ENCODE data around the gene SPAG17.
A peak's percentile ranks its signal among the peaks of the same experiment; 100 is the strongest.
"Not testable (repeated sequence)": the region's sequence is repeated elsewhere in the genome, so short reads cannot be mapped to it uniquely, and the experiment has no call there.

Gene SPAG17

DNA sequence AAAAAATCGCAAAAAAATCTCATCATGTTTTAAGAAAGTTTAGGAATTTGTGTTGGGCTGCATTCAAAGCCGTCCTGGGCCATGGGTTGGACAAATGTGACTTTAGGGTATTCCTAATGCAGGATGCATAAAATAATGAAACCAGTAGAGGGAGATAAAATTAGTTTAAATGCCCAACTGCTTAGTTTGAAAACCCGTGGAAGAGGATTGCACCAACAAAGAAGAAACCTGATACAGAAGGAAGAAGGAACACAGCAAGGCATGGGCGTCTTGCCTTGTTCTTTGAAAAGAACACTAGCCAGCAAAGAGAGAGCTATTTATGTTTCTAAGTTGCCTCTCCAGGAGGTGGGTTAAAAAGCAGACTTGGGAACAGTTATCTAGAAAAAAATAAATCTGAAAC lies 217.6 kb downstream of the SPAG17 start:
- no peak for DNase-seq

DNA sequence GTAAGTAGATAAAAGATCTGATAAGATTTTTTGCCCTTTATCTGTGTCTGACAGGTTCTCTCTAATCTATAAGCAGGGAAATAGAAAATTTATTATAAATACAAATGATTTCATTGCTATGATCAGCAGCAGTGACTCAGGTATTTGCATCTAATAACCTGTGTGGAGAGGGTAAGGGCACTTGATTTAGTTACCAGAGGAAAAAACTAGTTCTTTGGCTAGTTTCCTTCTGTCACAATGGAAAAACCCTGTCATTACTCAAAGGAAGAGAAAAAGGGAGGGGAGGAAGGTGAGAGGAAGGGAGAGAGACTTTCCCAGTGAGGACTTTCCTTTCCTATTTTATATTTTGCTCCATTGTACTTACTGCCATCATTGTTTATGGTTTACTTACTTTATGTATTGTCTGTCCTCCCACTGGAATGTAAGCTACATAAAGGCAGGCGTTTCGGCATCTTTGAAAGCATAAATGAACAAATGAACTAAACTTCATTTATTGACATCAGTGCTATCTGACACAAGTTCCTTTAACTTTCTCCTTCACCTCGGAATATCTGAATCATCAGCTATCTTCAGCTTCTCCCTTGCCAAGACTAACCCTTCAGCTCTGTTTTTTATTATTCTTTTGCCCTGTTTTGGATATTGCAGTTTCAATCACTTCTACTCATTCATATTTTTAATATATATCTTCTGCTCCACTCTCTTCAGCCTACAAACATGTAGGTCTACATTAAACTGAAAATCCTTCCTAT lies 220.6 kb downstream of the SPAG17 start:
- DNase-seq: no peak

DNA sequence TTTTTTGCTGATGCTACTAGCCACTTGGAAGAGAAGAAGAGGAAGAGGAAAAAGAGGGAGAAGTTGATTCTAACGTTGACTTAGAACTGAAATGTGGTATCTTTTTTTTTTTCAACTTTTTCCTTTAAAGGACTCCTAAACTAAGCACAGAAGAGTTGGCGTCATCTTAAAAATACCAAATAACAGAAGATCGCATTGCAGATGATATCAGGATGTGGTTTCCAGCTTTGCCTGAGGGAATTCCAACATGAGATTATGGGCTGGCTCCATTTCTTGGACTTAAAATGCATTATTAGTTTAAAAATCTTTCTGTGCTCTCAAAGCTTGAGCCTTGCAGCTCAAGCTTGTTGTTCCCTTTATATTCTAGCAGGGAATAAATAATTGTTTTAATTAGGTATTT lies 225.7 kb downstream of the SPAG17 start:
- DNase-seq: no peak

DNA sequence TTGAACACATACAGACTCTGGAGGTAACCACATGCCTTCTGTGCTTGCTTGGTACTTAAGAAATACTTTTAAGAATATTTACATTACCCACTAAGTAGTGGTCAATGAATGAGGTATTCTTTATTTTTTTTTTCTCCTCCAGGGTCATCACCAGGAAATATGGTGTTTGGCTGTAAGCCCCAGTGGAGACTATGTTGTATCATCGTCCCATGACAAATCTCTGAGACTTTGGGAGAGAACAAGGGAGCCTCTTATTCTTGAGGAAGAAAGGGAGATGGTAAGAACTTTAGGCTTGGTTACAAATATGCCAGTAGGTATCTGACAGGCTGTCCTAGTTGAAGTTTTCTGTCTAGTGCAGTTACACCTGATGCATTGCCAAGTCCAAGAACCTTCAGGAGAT lies 232.6 kb downstream of the SPAG17 start:
- DNase-seq: no peak

DNA sequence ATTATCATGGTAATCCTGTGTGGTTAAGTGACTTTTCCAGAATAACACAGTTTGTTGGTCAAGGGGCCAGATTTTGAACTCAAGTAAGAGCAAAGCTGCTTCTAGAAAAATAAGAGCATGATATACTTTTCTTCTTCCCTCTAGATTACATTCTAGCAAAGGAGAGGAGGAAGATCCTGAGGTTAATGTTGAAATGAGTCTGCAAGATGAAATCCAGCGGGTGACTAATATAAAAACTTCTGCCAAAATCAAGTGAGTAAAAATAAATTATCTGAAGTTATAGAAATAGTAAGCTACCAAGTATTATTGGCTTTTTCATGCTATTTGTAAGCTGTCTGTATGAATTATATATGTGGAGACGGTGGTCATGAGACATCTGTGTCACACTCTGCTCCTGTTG lies 242.7 kb downstream of the SPAG17 start:
- DNase-seq: no peak

DNA sequence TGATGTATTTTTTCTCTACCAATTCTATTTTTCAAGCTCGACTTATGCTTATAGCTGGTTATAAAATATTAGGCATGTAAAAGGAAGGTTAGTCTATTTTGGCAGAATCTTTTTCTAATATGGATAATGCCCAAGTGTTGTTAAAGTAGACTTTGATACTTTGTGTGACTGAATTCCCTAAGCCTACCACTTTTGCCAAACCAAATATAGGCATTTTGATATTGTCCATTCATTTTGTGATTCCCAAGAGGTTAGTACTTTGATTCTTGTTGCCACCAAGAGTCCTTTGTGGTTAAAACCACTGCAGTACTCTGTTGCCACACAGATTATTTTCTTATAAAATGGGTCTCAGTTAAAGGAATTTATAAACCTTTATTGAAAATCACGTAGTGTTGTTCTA lies 251.3 kb downstream of the SPAG17 start:
- no peak for DNase-seq

DNA sequence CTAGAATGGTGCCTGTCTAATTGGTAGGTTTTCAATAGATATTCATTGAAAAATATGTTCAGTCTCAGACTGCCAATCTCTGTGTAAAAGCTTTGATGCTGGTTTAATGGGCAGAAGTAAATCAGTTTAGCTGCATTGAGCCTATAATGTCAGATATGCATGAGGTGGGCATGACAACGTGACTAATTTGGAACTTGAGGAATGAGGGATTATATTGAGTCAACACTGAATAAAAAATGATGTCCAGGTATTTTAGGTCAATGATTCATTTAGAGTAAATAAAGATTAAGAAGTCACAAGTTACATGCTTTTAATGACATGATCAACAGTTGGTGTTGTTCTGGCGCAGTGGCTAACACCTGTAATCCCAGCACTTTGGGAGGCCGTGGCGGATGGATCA lies 252.5 kb downstream of the SPAG17 start:
- no peak for DNase-seq

DNA sequence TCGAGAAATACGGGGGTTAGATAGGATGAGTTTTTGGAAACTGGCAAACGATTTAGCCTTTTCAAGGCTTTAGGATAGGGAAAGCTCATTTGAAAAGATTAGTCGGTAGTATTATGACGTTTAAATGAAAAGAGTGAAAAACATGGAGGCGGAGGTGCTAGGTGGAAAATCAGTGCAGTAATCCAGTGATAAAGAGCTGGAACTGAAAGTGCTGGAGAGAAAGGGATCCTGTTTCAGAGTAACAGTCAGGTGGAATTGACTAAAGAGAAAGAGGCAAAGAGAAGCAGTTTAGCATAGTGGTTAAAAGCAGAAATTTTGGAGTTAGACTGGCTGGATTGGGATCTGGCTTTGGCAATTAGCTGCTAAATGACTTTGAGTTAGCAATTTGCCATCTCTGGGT lies 254.5 kb downstream of the SPAG17 start:
- DNase-seq: no peak

DNA sequence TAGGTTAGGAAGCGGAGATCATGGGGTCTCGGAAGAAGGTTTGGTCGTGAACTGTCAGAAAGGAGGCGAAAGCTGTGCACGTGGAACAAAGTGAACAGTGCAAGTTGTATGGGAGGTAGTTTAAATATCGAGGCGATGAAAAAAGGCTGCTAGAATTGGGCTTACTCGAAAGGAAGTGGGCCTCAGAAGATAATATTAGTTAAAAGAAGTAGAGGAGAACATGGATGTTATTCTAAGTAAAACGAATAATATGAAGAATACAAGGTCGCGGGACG lies 254.9 kb downstream of the SPAG17 start:
- DNase-seq: no peak

DNA sequence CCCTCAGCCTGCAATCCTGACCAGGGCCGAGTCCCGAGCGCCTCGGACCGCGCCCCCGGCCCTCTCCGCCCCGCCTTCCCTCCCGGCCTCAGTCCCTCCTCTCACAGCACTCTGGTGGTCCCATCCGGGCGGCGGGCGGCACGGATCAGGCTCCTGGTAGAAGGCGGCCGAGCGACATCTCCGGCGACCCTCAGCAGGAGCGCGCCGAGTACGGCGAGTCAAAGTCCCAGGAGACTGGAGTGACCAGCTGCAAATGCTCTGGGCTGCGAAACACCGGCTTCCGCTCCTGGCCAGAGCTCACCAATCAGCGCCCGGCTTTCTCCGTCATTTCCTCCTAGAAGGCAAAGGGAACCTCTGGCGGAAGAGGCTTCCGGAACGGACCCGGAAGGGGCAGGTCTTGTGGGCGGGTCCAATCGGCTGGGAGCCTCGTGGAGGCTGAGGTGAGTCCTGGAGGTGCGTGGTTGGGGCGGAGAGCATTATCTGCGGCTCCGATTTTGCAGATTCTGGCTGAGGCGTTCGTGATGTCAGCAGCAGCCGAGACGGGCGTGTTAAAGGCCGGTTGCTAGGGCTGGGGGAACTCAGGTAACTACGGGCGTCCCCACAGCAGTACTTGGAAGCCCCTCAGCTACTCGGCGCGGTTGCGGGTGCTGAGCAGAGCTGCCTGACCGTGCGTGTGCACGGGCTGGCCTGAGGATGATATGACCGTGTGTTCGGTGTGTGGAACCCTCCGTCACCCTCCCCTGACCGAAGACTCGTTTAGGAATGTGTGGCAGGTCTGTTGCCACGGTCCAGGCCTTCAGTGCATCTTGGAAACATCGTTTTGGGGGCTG lies 255.5 kb downstream of the SPAG17 start, which contains the start of the genes GDAP2 and WDR3:
Gene GDAP2 (minus strand): TSS at position 279 of the 830 bp plus-strand sequence. CDS start 9,264 bp downstream, outside the sequence.
Gene WDR3 (plus strand): TSS at position 397 of the 830 bp plus-strand sequence. CDS start 3,581 bp downstream, outside the sequence.
- DNase-seq: peak; percentile 95

DNA sequence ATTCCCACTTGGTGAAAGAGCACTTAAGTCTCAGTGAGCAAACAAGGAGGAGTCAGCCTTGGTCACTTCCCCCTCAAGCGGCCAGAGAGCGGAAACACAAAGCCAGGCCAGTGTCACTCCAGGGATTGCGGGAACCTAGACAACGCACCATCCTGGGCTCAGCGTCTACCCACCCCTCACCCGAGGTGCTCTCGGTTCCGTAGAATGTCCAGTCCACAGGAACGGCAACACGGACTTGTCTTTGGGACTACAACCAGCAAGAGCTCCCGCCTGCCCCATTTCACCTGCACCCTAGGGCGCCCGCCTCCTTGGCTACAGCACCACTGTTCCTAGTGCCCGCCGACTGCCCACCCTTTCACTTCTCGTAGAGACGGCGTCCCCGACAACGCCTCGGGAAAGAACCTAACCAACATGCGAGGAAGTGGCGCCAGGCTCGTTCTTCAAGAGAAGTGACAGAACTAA lies 256.1 kb downstream of the SPAG17 start:
- peak; percentile 17 for DNase-seq

DNA sequence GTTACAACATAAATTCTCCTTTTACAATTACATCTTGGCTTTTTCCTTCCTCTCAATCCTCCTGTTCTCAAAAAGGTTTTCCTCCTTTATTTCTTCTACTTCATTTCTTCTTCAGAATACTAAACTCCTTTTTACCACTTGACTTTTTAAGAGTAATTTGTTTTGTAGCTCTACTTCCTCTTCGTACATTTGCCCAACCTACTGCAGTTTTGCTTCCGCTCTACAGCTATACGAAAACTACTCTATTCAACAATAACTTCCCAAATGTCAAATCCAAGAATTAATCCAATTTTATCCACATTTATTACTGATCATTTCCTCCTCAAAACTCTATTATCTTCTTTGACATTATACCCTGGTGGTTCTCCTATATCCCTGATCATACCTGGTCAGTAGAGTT lies 259.0 kb downstream of the SPAG17 start:
- DNase-seq: no peak

DNA sequence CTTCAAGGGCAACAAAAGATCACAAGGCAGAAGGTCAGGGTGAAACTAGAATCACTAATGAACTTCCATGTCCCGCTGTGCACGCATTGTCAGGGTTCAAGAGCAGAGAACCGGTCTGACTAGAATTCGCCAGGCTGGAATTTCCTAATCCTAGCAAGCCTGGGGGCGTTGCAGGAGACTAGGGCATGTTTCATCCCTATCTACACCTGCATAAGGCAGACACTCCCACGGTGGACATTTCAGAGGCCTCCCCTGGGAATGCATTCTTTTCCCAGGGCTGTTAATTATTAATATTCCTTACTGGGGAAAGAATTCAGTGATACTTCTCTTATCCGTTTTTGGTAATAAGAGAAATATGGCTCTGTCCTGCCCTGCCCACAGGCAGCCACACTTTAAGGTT lies 262.3 kb downstream of the SPAG17 start:
- not testable (repeated sequence) for DNase-seq

DNA sequence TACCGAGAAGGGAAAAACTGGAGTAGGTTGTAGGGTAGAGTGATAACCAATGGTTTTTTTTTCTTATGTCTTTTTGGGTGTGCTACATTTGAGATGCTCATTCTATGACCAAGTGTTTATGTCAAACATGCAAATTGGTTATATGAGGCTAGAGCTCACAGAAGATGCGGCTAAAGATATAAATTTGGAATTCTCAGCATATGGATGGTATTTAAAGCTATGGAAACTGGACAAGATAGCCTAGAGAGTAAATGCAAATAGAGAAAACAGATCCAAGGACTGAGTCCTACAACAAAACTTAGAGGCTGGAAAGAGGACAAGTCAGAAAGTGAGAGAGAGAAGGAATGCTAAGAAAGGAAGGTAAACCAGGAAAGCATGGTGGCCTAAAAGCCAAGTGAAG lies 263.0 kb downstream of the SPAG17 start:
- no peak for DNase-seq

DNA sequence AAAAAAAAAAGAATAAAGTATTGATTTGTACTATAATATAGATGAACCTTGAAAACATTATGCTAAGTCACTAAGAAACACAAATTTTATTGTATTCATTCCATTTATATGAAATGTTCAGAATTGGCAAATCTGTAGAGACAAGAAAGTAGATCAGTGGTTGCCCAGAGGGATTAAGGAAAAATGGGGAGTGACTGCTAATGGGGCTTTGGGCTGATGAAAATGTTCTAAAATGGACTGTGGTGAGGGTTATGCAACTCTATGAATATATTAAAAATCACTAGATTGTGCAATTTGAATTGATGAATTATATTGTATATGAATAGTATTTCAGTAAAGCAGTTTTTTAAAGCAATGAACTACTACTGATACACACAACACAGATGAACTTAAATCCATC lies 265.7 kb downstream of the SPAG17 start:
- DNase-seq: no peak

DNA sequence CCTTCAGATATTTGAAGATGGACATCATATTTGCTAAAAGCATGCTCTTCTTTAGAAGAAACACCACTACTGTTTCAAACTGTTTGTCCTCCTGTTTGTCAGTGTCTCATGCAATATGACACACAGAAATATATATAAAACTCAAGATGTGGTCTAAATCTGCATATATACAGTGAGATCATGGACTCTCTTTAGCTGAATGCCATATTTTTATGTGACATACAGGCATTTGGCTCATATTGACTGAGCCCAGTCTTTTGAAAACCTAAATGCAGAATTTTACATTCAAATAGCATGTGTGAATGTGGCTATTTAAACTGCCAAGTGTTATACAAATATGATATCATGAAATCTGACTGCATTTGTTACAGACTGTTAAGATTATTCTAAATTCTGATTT lies 274.0 kb downstream of the SPAG17 start:
- no peak for DNase-seq

DNA sequence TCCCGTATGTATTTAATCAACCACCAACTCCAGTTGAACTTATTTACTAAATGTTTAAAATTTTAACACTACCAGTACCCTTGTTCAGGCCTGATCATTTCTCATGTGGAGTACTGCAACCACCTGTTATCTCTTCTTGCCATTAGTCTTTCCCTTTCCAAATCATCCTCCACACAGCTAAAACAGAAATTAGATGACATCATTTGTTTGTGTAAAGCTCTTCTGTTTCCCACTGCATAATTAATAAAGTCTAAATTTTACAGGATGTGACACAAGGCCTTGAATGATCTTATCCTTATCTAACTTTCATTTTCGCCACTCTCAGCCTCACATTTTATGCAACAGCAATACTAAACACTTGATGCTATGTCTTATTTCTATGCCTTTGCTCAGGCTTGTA lies 280.0 kb downstream of the SPAG17 start:
- DNase-seq: no peak

DNA sequence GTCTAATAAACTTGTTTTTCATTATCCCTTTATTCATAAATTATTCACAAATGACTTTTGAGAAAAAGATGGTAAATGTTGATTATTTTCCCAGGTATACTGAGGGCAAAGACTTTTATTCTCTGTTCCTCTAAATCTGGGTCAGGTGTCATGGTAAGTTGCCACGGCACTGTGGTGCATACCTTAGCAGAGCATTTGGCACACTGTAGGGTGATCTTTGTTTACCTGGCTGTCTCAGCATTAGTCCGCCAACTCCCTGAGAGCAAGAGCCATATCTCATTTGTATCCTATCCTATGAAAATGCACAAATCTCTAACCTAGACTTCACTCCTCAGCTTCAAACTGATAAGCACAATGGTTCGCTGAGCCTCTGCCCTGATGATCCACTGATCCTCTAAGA lies 280.5 kb downstream of the SPAG17 start:
- DNase-seq: no peak

Data from NCI-H1436 (cell line).